SK-N-DZ (cell line): Measurements from ENCODE around the gene SLC39A11.
A peak's percentile ranks its signal among the peaks of the same experiment; 100 is the strongest.

Experiments
- DNase-seq: peaks from one replicate; pipeline ENCODE4 v3.0.0-alpha.2; 2015; ENCODE audit warnings: low spot score

Gene SLC39A11

DNA sequence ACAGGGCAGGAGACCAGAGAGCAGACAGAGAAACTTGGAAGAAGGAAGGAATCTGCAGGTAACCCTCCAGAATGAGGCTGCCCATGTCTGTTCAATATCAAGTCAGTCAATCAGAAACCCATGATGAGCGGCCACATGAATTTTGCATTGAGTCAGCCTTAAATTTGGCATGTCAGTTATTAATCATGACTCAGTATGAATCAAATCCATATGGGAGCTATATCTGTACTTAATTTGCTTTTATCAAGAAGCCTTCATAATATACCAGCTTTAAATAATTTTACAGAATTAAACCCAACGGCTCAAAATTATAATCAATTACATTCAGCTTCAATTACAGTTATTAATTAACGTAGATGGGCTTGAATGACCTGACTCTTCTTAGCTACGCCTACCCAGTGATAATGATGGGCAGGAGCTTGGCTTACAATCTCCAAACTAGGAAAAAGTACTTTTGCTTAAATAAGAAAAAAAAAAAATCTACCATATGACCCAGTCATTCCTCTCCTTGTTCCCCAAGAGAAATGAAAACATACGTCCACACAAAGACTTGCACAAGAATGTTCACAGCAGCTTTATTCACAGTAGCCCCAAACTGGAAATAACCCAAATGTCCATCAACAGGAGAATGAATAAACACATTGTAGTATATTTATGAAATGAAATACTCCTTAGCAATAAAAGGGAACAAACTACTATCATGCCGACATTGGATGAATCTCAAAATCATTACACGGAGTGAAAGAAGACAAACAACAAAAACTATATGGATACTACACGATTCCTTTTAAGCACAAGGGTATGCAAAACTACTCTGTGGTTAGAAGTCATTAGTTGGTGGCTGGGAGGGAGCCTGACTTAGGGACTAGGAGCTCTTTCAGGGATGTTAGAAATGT, 48.6 kb downstream of the SLC39A11 start:
- DNase-seq, result no peak

DNA sequence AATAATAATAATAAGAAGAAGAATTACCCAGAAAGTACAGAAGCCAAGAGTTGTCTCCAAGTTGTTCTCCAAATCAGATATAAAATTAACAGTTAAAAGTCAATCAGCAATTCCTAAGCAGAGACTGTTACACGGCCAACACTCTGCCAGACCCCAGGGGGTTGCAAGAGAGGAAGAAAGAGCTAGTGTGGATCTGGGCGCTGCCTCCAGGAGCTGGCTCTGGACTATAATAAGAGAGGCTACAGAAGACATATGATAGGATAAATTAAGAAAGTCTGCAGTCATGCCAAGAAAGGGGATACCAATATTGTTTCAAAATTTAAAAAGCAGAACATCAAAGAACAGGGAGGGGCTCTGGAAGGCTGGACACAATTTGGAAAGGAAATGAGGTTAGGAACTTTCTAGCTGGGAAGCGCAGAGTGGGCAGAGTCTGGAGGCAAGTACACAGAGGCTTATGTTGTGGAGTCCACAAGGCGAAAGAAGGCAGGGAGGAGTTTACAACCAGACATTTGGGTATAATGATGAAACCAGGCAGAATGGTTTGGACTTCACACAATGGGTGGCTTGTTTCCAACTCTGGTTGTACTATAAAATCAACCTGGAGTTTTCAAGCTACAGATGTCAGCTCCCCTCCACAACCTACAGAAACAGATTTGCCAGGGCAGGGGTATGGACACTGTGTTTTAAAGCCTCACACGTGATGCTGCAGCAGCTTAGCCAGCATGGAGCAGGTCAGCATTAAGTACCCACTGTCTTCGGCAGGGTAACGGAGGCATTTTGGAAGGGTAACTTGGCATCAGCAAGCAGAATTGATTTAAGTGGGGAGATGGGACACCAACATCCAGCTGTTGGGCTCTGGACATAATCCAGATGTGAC, 49.4 kb downstream of the SLC39A11 start:
- no peak for DNase-seq

DNA sequence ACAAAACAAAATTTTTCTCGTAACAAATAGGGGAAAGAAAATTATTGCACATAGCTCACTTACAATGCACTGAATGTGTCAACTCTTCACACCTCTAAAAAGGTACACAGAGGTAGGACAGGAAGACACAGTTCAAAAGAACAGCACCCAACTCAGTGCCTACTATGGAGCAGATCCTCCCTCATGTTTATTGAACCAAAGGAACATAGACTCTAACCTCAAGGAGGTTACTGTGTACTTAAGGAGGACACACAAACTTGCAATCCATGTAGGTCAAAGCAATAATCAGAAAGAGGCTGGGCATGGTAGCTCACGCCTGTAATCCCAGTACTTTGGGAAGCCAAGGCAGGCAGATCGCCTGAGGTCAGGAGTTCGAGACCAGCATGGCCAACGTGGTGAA, 50.3 kb downstream of the SLC39A11 start:
- no peak for DNase-seq

DNA sequence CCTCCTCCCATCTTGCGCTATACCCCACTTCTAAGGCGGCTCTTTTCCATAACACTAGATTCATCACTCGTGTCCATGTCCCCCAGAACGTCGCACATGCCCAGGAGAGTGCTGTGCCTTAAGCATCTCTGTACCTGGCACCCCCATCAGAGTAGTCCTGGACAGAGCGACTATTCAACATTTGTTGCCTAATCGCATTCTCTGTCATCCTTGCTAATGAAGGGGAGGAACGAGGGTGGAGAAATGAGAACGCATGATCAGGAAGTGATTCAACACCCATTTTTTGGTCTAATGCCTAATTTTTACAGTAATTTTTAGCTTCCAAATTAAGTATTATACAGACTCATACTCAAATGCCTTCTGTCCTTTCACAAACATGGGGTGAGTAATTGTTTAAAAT, 53.2 kb downstream of the SLC39A11 start:
- DNase-seq, result no peak

DNA sequence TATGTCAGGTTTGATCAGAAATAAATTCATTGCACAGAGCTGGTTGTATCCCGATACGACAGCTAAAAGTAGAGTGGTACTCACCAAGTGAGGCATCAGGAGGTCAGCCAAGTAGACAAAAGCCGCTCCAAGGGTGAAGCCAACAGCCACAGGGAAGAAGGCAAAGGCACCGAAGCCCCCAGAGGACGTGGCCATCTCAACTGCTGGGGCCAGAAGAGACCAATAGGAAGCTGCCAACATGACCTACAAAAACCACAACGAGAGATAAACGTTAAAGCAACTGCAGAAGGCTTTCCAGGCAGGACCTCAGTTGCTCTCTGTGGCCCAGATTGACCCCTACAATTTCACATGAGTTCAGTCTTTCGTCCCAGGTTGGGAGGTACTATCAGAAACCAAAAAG, 61.0 kb downstream of the SLC39A11 start:
- DNase-seq, result no peak

DNA sequence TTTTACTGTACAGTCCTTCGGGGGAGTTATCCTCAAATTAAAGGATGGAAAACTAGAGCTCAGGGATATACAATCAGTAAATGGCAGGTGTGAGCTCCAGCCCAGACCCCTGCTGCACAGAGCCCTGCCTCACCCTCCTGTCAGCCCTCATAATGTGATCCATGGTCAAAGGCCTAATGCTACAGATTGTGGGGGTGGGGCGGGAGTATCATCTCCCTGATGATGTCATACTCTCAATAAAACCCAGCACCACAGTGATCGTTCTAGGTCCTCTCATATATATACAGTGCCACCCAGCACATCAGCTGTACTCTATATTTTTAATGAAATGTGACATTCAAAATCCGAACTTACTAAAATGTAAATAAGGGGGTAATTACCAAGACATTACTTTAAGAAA, 61.5 kb downstream of the SLC39A11 start:
- DNase-seq, result peak; percentile 27

DNA sequence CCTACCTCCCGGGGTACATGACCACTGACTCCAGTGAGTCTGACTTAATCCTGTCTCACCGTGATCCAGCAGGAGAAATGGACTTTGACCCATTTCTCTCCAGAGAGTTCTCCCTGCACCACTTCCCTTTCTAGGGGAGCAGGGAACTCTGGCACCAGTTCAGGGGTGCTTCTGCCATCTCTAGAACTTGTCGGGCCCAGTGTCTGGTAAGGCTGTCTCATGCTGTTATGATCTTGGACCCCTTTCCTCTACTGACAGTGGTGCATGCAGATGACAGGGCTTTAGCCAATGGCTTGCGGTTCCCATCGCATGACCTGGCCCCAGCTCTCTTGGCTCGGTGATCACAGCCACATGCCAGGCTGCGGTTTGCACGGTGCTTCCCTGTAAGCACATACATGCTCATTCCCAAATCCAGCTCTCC, 62.0 kb downstream of the SLC39A11 start:
- DNase-seq, result no peak

DNA sequence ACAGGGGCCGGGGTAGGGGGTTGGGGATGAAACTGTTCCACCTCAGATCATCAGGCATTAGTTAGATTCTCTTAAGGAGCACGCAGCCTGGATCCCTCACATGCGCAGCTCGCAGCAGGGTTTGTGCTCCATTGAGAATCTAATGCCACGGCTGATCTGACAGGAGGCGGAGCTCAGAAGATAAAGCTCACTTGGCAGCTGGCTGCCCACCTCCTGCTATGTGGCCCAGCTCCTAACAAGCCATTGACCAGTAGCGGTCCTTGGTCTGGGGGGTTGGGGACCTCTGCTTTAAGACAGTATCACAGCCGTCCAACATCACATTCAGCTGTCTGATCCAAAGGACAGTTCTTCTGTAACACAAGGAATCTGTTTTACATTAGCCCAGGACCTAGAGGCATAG, 62.5 kb downstream of the SLC39A11 start:
- DNase-seq, result no peak

DNA sequence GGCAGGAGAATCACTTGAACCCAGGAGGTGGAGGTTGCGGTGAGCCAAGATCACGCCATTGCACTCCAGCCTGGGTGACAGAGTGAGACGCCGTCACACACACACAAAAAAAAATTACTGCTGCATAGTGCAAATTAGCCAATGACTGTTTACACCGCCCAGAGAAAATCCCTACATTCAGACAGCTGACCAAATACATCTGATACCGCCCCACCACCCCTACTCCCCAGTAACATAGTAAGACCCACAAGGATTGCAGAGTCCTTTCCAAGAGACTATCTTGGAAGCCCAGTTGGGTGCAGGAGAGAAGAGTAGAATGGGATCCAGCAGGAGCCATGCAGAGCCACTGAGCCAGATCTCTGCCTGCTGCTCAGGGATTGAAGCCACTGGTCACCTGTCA, 63.5 kb downstream of the SLC39A11 start:
- no peak for DNase-seq

DNA sequence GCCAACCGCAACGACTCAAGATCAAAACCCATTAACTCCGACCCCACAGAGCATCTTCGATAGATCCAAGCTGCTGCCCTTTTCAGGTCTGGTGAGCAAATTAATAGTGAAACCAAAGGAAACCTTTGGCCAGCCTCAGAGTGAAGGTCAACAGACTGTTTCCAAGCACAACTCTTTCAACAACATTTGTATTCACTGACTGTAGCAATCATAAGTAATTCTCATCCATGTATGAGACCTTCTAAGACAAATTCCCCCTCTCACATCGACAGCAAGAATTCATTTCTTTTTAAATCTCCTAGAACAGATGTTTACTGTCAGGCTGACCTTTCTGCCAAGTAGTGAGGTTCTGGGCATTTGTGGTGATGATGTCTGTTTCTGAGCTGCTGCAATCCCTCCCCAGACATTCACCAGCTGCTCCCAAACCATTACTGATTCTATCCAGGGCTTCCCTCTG, 64.2 kb downstream of the SLC39A11 start:
- DNase-seq, result no peak

DNA sequence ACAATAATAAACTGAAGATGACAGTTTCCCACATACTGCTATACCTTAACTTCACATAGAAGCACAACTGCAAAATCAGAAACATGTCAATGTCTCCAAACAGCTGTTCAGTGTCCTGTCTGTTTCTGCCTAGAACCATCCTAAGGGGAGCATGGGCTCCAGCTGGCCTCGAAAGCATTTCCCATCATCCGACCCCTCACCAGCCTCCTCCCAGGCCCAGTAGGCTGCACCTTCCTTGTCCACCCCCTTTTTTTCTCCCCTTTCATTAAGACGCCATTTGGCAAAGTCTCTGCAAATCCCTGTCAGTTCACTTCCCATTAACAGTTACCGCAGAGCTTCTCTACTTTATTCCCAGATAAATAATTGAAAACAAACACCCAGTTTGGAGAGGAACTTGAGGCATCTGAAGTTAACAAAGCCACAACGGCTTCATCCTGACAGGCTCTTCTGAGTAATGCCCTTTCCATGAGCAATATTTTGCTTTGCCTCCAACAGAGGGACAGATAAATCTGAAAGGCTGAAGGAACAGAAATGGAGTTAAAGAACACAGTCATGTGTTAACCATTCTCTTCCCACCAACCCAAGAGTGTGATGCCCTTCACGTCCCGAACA, 65.3 kb downstream of the SLC39A11 start:
- no peak for DNase-seq

DNA sequence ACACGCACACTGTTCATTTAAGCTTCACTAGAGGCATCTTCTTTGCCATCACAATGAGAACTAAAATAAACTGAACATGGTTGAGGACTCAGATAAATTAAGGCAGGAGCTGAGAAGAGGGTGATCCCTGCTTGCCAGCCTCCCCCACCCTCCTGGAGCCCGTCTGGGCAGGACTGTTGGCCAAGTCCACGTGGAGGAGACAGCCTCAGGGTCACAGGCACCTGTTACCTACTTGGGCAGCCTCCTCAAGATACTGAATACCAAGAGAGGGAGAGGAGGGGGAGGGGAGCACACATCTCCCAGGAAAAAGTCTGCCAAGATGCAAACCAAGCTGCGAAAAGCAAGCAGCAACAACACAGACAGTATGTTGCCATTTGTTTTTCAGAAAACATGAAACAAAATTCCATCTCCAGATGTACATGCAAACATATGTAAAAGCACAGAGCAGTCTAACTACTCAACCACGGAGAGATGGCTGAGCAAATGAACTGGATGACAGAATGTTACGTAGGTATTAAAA, 67.4 kb downstream of the SLC39A11 start:
- no peak for DNase-seq

DNA sequence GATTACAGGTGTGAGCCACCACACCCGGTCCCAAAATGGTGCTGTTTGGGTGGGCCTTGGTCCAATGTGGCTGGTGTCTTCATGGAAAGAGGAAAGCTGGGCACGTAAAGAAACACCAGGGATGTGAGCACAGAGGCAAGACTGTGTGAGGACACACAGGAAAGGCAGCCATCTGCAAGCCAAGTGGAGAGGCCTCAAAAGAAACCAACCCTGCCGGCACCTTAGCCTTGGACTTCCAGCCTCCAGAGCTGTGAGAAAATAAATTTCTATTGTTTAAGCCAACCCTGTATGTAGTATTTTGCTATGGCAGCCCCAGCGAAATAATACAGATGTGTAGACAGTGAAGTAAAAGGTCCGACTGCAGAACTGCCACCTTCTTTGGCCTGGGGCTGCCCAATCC, 68.7 kb downstream of the SLC39A11 start:
- no peak for DNase-seq

DNA sequence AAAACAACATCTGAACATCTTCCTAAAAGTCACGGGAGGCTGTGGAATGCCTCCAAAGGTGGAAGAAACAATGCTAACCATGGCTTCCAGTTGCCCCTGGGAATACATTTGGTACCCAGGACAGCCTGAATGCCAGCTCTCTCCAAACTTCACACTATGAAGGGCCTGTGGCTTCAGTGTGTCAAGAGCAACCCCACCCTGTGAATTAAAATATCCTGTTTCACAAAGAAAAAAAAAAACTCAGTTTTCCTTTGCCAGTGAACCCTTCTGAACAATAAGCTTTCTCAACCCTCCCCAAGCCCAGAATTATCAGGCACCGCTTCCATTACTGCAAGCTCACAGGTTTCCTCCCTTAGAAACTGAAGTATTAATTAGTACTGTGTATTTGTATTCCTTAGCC, 69.8 kb downstream of the SLC39A11 start:
- DNase-seq, result no peak

DNA sequence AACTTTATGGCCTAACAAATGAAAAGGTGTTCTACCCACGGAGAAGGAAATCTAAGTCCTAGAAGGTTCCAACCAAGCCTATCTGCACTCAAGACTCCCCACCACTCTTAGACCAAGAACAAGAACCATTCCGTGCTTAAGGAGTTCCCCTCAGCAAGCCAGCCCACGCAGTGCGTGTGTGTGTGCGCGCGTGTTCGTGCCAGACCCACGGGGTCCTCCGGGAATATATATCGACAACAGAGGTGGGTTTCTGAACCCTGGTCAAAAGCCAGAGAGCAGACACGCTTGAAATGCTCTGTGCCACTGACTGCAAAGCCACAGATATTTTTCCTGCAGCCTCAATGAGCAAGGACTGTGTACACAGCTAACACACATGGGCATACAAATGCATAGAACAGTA, 70.7 kb downstream of the SLC39A11 start:
- DNase-seq, result no peak

DNA sequence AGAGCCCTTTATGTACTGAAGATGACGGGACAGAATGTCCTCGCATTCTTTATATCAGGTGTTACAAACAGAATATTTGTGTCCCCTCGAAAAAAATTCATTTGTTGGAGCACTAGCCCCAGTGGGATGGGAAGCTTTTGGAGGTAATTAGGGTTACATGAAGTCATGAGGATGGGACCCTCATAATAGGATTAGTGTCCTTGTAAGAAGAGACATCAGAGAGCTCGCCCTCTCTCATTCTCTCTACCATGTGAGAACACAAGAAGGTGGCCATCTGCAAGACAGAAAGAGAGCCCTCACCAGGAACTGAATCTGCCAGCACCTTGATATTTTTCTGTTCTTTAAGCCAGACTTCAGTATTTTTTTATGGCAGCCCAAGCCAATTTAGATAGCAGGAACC, 72.4 kb downstream of the SLC39A11 start:
- DNase-seq, result no peak

DNA sequence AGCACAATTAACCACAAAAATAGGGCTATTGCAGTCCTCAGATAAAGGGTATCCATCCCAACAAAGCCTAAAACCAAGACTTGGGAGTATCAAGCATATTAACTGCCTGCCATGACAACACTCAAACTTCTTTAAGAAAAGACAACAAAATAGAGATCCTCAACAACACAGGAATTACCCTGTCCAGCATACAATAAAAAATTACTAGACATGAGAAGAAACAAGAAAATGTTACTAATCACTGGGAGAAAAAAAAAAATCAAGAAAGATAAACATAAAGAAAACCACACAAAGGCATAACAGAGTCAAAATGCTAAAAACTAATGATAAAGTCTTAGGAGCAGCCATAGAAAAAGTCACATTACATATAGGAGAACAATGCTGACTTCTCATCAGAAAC, 73.9 kb downstream of the SLC39A11 start:
- DNase-seq, result no peak

DNA sequence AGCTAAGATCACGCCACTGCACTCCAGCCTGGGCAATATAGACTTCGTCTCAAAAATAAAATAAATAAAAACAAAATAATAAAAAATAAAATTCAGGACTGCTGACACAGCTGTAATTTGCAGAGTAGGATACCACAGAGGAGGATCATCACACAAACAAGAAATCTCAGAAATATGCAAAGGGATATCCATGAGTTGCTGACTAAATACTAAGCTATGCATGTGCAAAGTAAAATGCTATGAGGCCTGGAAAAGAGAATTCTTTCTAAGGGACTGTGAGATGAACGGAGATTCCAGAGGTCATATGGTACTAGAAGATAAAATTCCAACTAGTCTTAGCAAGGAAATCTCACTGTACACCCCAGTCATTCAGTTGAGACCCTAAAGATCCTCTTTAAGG, 74.8 kb downstream of the SLC39A11 start:
- no peak for DNase-seq

DNA sequence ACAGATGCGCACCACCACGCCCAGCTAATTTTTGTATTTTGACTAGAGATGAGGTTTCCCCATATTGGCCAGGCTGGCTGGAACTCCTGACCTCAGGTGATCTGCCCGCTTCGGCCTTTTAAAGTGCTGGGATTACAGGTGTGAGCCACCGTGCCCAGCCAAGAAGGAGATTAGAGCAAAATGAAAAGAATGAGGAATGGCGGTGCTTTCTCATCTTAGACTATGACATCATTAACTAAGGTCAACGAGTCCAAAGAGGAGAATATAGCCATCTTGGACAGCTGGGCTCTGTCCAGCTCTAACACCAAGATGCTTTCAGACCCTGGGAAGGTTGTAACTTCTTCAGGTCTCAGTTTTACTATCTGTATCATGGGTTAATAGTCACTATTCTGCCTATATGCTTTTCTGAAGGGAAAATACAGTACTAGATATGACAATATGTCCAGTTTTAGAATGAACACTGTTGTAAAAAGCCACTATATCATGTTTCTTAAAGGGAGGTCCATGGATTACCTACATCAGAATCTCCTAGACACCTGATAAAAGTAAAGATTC, 76.7 kb downstream of the SLC39A11 start:
- DNase-seq, result no peak

DNA sequence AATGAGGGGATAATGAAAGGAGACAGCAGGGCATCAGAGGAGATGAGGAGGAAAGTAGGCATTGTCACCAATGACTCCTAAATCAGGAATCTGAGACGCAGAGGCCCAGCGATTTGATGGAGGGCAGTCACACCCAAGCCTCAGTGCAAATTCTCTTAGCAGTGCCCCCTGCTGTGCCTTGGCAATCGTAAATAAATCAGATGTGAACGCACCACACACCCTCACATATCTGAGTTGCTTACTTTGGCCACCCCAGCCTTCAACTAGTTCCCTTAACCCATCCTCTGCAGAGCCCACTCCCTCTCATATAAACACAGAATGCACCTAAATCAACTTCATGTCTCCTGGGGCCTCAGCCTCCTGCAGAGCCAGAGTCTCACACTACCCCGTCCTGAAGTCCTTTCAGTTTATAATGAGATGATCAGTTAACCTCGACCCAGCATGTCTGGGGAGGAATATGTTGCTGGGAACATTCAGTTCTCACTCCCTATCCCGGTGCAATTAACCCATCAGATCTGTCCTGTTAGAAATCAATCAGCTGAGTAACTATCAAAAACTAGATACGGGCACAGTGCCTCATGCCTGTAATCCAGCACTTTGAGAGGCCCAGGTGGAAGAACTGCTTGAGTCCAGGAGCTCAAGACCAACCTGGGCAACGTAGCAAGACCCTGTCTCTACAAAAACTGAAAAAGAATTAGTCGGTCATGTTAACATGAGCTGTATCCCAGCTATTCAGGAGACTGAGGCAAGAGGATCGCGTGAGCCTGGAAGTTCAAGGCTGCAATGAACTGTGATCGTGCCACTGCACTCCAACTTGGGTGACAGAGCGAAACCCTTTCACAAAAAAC, 78.4 kb downstream of the SLC39A11 start:
- DNase-seq, result no peak

DNA sequence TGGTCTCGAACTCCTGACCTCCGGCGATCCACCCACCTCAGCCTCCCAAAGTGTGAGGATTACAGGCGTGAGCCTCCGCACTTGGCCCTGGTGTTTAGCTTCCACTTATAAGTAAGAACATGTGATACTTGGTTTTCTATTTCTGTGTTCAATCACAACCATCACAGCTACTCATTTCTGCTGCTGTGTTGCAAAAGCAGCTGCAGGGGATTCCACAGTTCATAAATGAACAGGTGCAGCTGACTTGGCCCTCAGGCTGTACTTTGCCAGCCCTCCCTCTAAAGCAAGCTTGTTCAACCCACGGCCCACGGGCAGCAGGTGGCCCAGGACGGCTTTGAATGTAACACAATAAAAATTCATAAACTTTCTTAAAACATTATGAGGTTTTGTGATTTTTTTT, 79.2 kb downstream of the SLC39A11 start:
- DNase-seq, result no peak
